ENCODE data around the gene SNUPN.

DNA sequence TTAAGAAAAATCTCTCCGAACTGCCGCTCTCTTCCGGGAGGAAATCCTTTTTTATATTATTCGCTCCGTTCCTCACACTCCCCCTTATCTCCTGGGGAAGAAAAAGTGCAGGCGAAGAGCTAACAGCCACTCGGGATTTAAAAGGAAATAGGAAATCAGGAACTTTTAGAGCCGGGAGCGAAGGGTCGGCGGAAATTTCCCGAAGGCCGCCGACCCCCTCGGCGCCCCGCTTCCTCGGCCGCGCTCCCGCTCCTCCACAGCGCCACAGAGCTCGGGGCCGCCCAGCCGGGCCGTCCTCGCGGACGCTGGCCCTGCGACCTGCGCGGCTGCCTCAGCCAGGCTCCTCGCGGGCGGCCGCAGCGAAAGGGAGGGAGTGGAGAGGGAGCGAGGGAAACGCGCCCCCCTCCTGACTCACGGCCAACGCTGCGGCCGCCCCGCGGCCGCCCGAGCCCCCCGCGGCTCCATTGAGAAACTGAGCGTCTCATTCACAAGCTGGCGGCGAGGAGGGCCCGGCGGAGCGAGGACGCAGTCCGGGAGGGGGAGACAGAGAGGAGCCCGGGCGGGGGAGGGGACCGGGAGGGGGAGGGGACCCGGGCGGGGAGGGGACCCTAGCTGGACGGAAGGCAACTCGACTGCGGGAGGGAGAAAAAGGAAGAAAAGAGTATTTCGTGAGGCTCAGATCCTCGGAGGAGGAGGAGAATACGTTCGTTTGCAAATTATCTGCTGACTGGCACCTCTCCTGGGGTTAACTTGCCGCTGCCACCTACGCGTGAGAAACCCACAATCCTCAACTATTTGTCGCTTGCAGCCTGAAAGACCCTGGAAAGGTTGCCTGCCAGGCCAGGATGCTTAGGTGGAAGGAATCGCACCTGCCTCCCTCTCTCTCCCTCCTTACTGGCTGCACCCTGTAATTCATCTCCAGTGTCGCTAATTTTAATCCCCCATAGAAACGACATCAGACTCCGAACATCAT is 46.3 kb downstream of the SNUPN start, which contains the start of gene PTPN9:
- peak in 3 of 7 experiments; percentile 39 to 59 (median 54) for TF ChIP-seq CTCF (IDR thresholded peaks at IDR 0.05)
- TF ChIP-seq POLR2A (IDR thresholded peaks at IDR 0.05) = no peak
- peak in 1 of 3 donors; percentile 38 for TF ChIP-seq POLR2AphosphoS5 (IDR thresholded peaks at IDR 0.05)
- TF ChIP-seq EP300 (IDR thresholded peaks at IDR 0.05) = no peak
